GM21619 (cell line): Measurements from ENCODE around the gene ATF7IP.

Experiments used
- ATAC-seq: cut with Tn5 transposase; IDR thresholded peaks from one replicate; pipeline ENCODE4 v1.9.1; 2021; ENCODE audit not compliant: unreplicated experiment

Gene ATF7IP

DNA sequence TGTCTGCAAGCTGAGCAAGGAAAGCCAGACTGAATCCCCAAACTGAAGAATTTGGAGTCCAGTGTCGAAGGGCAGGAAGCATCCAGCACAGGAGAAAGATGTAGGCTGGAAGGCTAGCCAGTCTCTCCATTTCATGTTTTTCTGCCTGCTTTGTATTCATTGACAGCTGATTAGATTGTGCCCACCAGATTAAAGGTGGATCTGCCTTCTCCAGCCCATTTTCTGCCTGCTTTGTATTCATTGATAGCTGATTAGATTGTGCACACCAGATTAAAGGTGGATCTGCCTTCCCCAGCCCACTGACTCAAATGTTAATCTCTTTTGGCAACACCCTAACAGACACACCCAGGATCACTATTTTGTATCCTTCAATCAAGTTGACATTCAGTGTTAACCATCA lies 116.9 kb downstream of the ATF7IP start:
- ATAC-seq: no peak

DNA sequence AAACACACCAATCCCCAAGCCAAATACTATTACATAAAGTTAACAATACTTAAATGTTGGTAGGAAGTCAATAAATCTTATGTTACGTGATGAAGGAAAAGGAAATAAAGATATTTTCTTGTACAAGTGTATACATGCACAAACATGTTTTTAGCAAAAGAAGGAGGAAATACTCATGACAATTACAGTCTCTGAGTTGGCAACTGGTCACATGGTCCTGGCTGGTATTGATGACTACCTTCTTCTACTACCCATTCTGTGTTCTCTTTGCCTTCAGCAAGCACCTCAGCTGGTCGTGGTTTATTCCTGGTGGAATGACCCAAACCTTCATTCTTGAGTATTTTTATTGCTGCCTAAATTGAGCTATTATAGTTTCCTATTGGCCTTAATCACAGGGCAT lies 117.4 kb downstream of the ATF7IP start:
- no peak for ATAC-seq

DNA sequence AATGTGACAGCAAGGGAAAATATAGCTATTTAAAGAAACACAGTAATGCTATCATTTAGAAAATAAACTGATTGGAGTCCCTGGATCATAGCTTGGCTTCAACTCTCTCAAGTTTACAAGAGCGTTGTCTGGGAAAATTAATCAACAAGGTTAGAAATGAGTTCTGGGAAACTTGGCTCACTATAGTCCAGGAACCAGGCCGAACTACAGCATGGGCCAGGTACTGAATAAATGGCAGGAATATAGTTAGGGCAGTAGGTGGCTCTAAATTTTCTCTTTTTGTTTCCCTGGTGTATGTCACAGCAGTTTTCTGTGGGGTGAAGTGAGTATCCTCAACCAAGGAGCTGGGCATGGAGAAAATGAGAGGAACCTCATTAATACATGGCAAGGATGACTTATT lies 129.8 kb downstream of the ATF7IP start:
- no peak for ATAC-seq

GRCh38 chr12:14505626-14506596 lies 140.4 kb downstream of the ATF7IP start:
- no peak for ATAC-seq

DNA sequence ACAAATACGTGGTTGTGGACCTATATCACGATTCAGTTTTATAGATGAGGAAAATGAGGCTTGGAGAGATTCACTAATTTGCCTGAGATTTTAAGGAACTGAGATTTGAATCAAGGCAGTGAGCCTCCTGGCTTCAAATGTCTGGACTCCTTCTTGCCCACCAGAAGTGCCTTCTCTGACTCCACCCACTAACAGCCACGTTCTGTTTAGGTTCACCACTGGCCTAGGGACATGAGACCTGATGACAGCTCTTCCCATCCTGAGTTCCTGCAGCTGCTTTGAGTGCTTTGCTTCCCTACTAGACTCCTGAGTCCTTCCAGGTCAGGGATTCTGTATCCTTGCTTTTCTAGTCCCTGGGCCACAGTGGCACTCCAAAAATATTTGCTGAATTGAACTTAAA lies 145.1 kb downstream of the ATF7IP start:
- no peak for ATAC-seq

- ATAC-seq: no peak
These were observed 148.8 kb downstream of the ATF7IP start for GRCh38 chr12:14514154-14514842.

DNA sequence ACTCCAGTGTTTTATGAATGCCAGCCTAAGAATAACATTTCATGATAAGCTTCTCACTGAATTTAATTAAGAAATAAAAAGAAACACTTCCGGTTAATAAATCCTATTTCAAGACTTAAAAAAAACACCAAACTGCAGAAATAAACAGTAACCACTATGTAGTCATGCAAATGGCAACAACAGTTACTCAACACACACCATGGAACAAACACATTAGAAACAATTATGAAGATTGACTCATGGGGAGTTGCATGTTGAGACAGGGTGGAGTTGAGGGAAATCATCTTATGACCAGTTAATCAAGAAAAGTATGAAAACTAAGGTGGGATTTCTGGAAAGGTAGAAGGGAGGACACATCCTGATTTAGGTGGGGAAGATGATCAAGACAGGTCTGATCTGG lies 149.5 kb downstream of the ATF7IP start:
- no peak for ATAC-seq

- ATAC-seq: no peak
These were observed 156.3 kb downstream of the ATF7IP start for GRCh38 chr12:14521822-14522221.

- ATAC-seq: no peak
These were observed 160.5 kb downstream of the ATF7IP start for GRCh38 chr12:14525964-14526363.

DNA sequence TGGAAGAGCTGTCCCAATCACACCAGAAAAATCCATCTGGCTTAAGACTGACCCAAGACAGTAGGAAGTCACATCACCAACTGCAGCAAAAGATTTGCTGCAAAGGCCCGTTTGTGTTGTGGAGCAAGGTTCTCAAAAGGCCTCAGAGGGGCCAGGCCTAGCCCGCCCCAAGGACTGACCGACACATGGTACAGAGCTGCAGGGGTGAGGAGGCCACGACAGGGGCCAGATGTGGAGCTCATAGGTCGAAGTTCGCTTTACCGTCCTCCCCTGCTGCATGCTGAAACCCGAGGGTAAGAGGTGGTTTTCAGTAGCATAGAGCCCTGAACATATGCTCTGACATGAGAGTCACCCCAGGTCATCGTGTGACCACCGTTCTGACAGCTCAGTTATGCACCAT lies 166.7 kb downstream of the ATF7IP start:
- ATAC-seq: no peak

- ATAC-seq: no peak
These were observed 171.6 kb downstream of the ATF7IP start for GRCh38 chr12:14537088-14537487.

GRCh38 chr12:14540801-14541462 lies 175.4 kb downstream of the ATF7IP start:
- peak; percentile 75 for ATAC-seq

- no peak for ATAC-seq
These were observed 180.0 kb downstream of the ATF7IP start for GRCh38 chr12:14545144-14546124.

- no peak for ATAC-seq
These were observed 182.1 kb downstream of the ATF7IP start for GRCh38 chr12:14547571-14547970.

GRCh38 chr12:14548609-14549008 lies 183.1 kb downstream of the ATF7IP start:
- ATAC-seq: no peak
